SK-N-SH (cell line): ENCODE data around the gene NUTF2. TPM values are rescaled to one million over a fixed set of nuclear protein-coding genes. Genes with fewer than 3 reads are reported as not detected.

Source experiments
- CTCF ChIA-PET: fragments of 300-600, 350-600 bp; formaldehyde crosslinking; extraction: SDS; loops from one replicate; lab custom pipeline; 2021; lab: Yijun Ruan, JAX
- POLR2A ChIA-PET: fragments of 350-600 bp; sonication (Branson Sonifier 250); formaldehyde crosslinking; extraction: SDS; loops from one replicate; lab custom pipeline; 2020; ENCODE audit warnings: antibody characterized with exemption, inconsistent platforms; lab: Yijun Ruan, JAX
- DNase-seq: peaks from one replicate; pipeline ENCODE4 v3.0.0; 2012
- H2AFZ ChIP-seq: fragments of 200-600 bp; sonication (generic); 2 replicates; pipeline ENCODE4 v1.8.1; 2016; ENCODE audit warnings: antibody characterized with exemption, mild to moderate bottlenecking, low read depth
- H3F3A ChIP-seq: fragments of 200-600 bp; sonication (generic); replicated peaks from 2 replicates; pipeline ENCODE3; 2016; ENCODE audit warnings: antibody characterized with exemption, mild to moderate bottlenecking; ENCODE audit not compliant: insufficient read depth
- H3K27ac ChIP-seq, 2 experiments: fragments of 200-500 bp in 1 of 2; fragments of 200-600 bp in 1 of 2; sonication (Bioruptor generic) in 1 of 2; sonication (generic), shearing (Covaris generic) in 1 of 2; 2 replicates each; pipeline versions ENCODE4 v1.5.1 to v1.6.1; 2014 to 2016; ENCODE audit warnings: low read depth in 2 of 2, inconsistent platforms in 1 of 2, low read length in 1 of 2, mild to moderate bottlenecking in 1 of 2, mixed read lengths in 1 of 2
- H3K27me3 ChIP-seq: fragments of 200-600 bp; sonication (generic), shearing (Covaris generic); 2 replicates; pipeline ENCODE4 v1.6.1; 2016; ENCODE audit warnings: mixed run types; ENCODE audit not compliant: insufficient read depth
- H3K36me3 ChIP-seq, 2 experiments: fragments of 200-500 bp in 1 of 2; fragments of 200-600 bp in 1 of 2; sonication (Bioruptor generic) in 1 of 2; sonication (generic) in 1 of 2; replicated peaks in 1 of 2; 2 replicates each; pipeline versions ENCODE3 to v1.5.1; 2014 to 2016; ENCODE audit warnings: low read length in 1 of 2, mild to moderate bottlenecking in 1 of 2; ENCODE audit not compliant: insufficient read depth in 2 of 2, control insufficient read depth in 1 of 2
- H3K4me1 ChIP-seq, 2 experiments: fragments of 200-500 bp in 1 of 2; fragments of 200-600 bp in 1 of 2; sonication (Bioruptor generic) in 1 of 2; sonication (generic), shearing (Covaris generic) in 1 of 2; 2 replicates each; pipeline versions ENCODE4 v1.5.1 to v1.6.1; 2014 to 2016; ENCODE audit warnings: low read depth in 1 of 2, low read length in 1 of 2, mixed run types in 1 of 2; ENCODE audit not compliant: insufficient read depth in 2 of 2, control insufficient read depth in 1 of 2
- H3K4me2 ChIP-seq: fragments of 200-600 bp; sonication (generic), shearing (Covaris generic); 2 replicates; pipeline ENCODE4 v1.6.1; 2017; ENCODE audit warnings: mixed run types
- H3K4me3 ChIP-seq, 2 experiments: fragments of 200-500 bp in 1 of 2; fragments of 200-600 bp in 1 of 2; sonication (Bioruptor generic) in 1 of 2; sonication (generic), shearing (Covaris generic) in 1 of 2; 2 replicates each; pipeline versions ENCODE4 v1.5.1 to v1.8.1; 2014 to 2016; ENCODE audit warnings: low read depth in 2 of 2, inconsistent platforms in 1 of 2, low read length in 1 of 2, mild to moderate bottlenecking in 1 of 2, mixed read lengths in 1 of 2, moderate library complexity in 1 of 2
- H3K79me2 ChIP-seq: fragments of 200-600 bp; sonication (generic); 2 replicates; pipeline ENCODE4 v1.8.1; 2017; ENCODE audit warnings: mild to moderate bottlenecking; ENCODE audit not compliant: insufficient read depth
- H3K9ac ChIP-seq: fragments of 200-600 bp; sonication (generic); 2 replicates; pipeline ENCODE4 v1.6.1; 2017; ENCODE audit warnings: mixed run types
- H3K9me2 ChIP-seq: fragments of 200-600 bp; sonication (generic); 2 replicates; pipeline ENCODE4 v1.6.1; 2017; ENCODE audit warnings: mixed run types
- H3K9me3 ChIP-seq: fragments of 200-600 bp; sonication (generic); 2 replicates; pipeline ENCODE4 v1.6.1; 2017; ENCODE audit warnings: mixed run types, mild to moderate bottlenecking, moderate library complexity
- H4K20me1 ChIP-seq: fragments of 200-600 bp; sonication (generic); 2 replicates; pipeline ENCODE4 v1.6.1; 2017; ENCODE audit warnings: mild to moderate bottlenecking, mixed run types; ENCODE audit not compliant: insufficient read depth
- CHD2 ChIP-seq: fragments of 150-350 bp; IDR thresholded peaks from 2 replicates; pipeline ENCODE4 v1.6.1; 2018; ENCODE audit warnings: low read length; ENCODE audit not compliant: partially characterized antibody
- CTCF ChIP-seq: fragments of 200-600 bp; sonication (generic); IDR thresholded peaks from 2 replicates; pipeline ENCODE4 v1.6.1; 2017; ENCODE audit warnings: antibody characterized with exemption, mild to moderate bottlenecking, moderate library complexity
- ELF1 ChIP-seq: IDR thresholded peaks from 2 replicates; pipeline ENCODE4 v1.4.0; 2012
- EP300 ChIP-seq, 2 experiments: IDR thresholded peaks; 2 replicates each; pipeline versions ENCODE4 v1.4.0 to v1.6.1; 2012; ENCODE audit warnings: borderline replicate concordance in 1 of 2, low read depth in 1 of 2, low read length in 1 of 2
- FOXJ3 ChIP-seq: sonication (generic); formaldehyde crosslinking; IDR thresholded peaks from 2 replicates; pipeline ENCODE4 v1.5.1; 2020; ENCODE audit warnings: mild to moderate bottlenecking, missing genetic modification reagents
- GATA2 ChIP-seq: sonication (generic); formaldehyde crosslinking; IDR thresholded peaks from 2 replicates; pipeline ENCODE4 v1.5.0; 2020; ENCODE audit warnings: mild to moderate bottlenecking, missing genetic modification reagents
- JUND ChIP-seq: IDR thresholded peaks from 2 replicates; pipeline ENCODE4 v1.4.0; 2012
- MXI1 ChIP-seq: IDR thresholded peaks from 2 replicates; pipeline ENCODE4 v1.6.1; 2012; ENCODE audit warnings: mild to moderate bottlenecking, low read depth, low read length, improper control_type of control experiment
- NFIC ChIP-seq: IDR thresholded peaks from 2 replicates; pipeline ENCODE4 v1.4.0; 2012; ENCODE audit warnings: borderline replicate concordance
- PBX3 ChIP-seq: IDR thresholded peaks from 2 replicates; pipeline ENCODE4; 2012
- RCOR1 ChIP-seq: fragments of 150-350 bp; IDR thresholded peaks from 2 replicates; pipeline ENCODE4 v1.6.1; 2017; ENCODE audit warnings: antibody characterized with exemption, low read length
- REST ChIP-seq: IDR thresholded peaks from 2 replicates; pipeline ENCODE4 v1.6.1; 2012; ENCODE audit warnings: mild to moderate bottlenecking, low read depth, low read length, moderate library complexity
- RFX5 ChIP-seq: IDR thresholded peaks from 2 replicates; pipeline ENCODE4 v1.6.1; 2012; ENCODE audit warnings: mild to moderate bottlenecking, improper control_type of control experiment, low read length
- SIN3A ChIP-seq: IDR thresholded peaks from 2 replicates; pipeline ENCODE4 v1.6.1; 2012; ENCODE audit warnings: low read depth, mild to moderate bottlenecking, low read length, moderate library complexity, borderline replicate concordance
- SMC3 ChIP-seq: IDR thresholded peaks from 2 replicates; pipeline ENCODE4 v1.6.1; 2012; ENCODE audit warnings: low read depth, low read length, improper control_type of control experiment
- YY1 ChIP-seq: IDR thresholded peaks from 2 replicates; pipeline ENCODE4 v1.4.0; 2012; ENCODE audit warnings: low read depth, mild to moderate bottlenecking
- ZBTB33 ChIP-seq: IDR thresholded peaks from 2 replicates; pipeline ENCODE4 v1.4.0; 2012; ENCODE audit warnings: low read depth, borderline replicate concordance
- WGBS: methylation state at CpG from one replicate; pipeline ENCODE4 v1.1.6; 2017; ENCODE audit warnings: low lambda C conversion rate; 5-methylcytosine and 5-hydroxymethylcytosine counted together
- polyA plus RNA-seq, 3 experiments: library from polyadenylated mRNA; depleted of rRNA; stranded (reverse); fragments of >200 nt; gene quantifications; 2 replicates each; pipeline ENCODE4 v1.2.3, GENCODE V29; 2012

The NUTF2 gene
- polyA plus RNA-seq, 1 of the 3 experiments (the other 2 are of a cell fraction), result 449 TPM

- TF ChIP-seq REST (no peak), SIN3A (no peak), ZBTB33 (no peak), CTCF (no peak)
- TF ChIP-seq, all 33 proteins: peak for 0
These were observed 34.8 kb upstream of the NUTF2 start (continued) for GRCh38 chr16:67811899-67812298.

GRCh38 chr16:67814567-67814966 lies 32.2 kb upstream of the NUTF2 start:
- WGBS, result 85% methylated on average over 7 of the region's 8 CpGs
- Histone ChIP-seq H3K27ac (no peak overlapping the region), H2AFZ (no peak overlapping the region), H3K9ac (no peak overlapping the region), H3K36me3 (no peaks in the 10 kb centered on the region), H3K4me1 (no peaks in the 10 kb centered on the region; a peak in 1 of 4 replicates), H3K9me2 (no peaks in the 10 kb centered on the region), H3K9me3 (no peaks in the 10 kb centered on the region), H3K4me3 (no peak overlapping the region), H3K79me2 (no peaks in the 10 kb centered on the region), H3K4me2 (no peak overlapping the region), H4K20me1 (no peaks in the 10 kb centered on the region), H3K27me3 (no peaks in the 10 kb centered on the region), H3F3A (no peaks in the 10 kb centered on the region)
- CTCF ChIA-PET, result interaction anchor here (0.9 to 3.9 kb wide), 7 partner anchors 12 to 146 kb away, joined by 3 to 77 read pairs (median 33); partner anchors contain the start of gene LCAT
- POLR2A ChIA-PET, result no interaction called here
- DNase-seq, result no peak
- TF ChIP-seq YY1 (no peak), JUND (no peak), FOXJ3 (no peak), EP300 (IDR thresholded peaks at IDR 0.05; ENCODE audit: borderline replicate concordance in 1 of 2, low read depth in 1 of 2, low read length in 1 of 2) (no peak), GATA2 (CRISPR knock-in tag) (no peak), MXI1 (no peak), SMC3 (no peak), REST (no peak), RCOR1 (no peak), ELF1 (no peak), PBX3 (no peak), NFIC (no peak), RFX5 (no peak), CHD2 (no peak)
